D721Med (cell line): ENCODE measurements around the gene PARVA.

Experiments used
- DNase-seq: peaks from one replicate; pipeline ENCODE4 v3.0.0; 2011; ENCODE audit warnings: low spot score; ENCODE audit not compliant: insufficient read length
- FAIRE-seq: peaks from 2 replicates; lab custom pipeline; 2011; peaks lifted over from hg19 to GRCh38; lab: Jason Lieb, UNC
- TF ChIP-seq, protein P1 (sequence below): IDR thresholded peaks from 2 replicates; pipeline ENCODE4 v1.5.1; 2012; ENCODE audit warnings: mild to moderate bottlenecking, control low read depth; ENCODE audit not compliant: insufficient read depth; ENCODE audit errors: missing control alignments

The PARVA gene

DNA sequence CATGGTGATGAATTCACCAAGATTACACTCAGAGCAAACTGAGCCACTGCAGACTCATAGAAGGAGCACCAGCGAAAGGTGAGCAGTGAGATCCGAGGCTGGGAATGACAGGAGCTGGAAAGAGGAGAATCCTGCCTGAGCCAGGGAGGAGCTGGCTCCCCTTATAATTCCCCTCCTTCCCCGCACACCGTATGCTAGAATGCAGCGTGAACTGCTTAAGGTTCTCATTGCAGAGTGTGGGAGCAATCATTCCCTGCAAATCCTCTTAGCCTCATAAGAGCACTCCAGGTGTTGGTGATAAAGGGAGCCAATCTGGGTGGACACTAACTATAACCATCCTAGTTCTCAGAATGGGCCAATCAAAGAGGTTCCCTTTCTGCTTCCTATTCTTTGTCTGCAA is 169.3 kb downstream of the PARVA start:
- FAIRE-seq: no peak
- TF ChIP-seq, protein P1, sequence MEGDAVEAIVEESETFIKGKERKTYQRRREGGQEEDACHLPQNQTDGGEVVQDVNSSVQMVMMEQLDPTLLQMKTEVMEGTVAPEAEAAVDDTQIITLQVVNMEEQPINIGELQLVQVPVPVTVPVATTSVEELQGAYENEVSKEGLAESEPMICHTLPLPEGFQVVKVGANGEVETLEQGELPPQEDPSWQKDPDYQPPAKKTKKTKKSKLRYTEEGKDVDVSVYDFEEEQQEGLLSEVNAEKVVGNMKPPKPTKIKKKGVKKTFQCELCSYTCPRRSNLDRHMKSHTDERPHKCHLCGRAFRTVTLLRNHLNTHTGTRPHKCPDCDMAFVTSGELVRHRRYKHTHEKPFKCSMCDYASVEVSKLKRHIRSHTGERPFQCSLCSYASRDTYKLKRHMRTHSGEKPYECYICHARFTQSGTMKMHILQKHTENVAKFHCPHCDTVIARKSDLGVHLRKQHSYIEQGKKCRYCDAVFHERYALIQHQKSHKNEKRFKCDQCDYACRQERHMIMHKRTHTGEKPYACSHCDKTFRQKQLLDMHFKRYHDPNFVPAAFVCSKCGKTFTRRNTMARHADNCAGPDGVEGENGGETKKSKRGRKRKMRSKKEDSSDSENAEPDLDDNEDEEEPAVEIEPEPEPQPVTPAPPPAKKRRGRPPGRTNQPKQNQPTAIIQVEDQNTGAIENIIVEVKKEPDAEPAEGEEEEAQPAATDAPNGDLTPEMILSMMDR: no peak
- peak; percentile 72 for DNase-seq

DNA sequence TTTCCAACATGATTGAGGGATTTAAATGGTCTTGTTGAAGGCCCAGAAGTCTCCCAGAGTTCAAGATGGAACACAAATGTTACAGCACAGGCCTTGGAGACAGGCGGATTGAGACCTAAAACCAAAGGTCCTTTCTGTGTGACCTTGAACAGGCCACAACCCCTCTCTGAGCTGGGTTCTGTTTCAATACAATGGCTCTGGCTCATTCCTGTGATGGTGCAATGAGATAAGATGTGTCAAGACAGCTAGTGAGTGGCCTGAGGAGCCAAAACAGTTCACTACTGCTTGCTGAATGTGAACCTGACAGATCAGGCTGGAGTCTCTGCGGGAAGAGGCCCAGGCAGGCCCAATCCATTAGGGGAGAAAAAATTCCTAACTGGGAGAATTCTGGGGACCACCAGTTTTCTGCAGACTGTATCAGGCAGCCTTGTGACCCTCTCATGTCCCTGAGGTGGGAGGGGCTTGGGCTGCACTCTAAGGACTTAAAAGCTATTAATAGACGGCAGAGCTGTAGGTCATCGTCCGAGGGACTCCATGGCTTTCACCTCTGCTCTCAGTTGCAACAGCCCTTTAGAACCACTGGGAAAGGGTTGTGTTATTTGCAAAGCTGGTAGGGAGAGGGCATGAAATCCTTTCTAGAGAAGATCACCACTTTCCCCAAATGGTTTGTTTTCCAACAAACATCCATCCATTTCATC is 170.7 kb downstream of the PARVA start:
- FAIRE-seq (no peak), DNase-seq (no peak)
- TF ChIP-seq, protein P1: no peak

DNA sequence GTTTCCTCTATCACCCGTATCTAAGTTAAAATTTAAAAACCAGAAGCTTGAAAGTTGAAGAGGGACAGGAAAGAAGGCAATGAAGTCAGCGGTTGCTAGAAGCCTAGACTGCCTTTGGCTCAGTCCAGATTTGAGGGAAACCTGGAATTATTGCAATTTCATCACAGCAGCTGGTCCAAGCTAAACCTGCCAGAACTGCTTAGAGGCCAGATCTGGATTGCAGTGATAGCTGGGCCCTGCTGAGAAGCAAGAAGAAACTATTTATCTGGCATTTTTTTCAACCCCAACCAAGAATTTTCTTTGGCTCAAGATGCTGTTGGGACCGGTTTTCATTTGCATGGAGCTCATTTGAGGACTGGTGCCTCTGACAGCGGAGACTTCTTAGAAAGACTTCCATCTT is 175.3 kb downstream of the PARVA start:
- FAIRE-seq: no peak
- TF ChIP-seq, protein P1: no peak
- DNase-seq: no peak

DNA sequence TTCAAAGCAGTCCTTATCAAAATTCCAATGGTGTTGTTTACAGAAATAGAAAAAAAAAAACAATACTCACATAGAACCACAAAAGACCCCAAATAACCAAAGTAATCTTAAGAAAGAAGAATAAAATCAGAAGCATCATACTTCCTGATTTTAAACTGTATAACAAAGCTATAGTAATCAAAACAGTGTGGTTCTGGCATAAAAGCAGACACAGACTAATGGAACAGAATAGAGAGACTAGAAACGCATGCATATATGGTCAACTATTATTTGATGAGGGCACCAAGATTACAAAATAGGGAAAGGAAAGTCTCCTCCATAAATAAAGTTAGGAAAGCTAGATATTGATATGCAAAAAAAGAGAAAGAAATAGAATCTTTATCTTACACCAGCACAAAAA is 176.8 kb downstream of the PARVA start:
- FAIRE-seq: no peak
- TF ChIP-seq, protein P1: no peak
- DNase-seq: no peak

DNA sequence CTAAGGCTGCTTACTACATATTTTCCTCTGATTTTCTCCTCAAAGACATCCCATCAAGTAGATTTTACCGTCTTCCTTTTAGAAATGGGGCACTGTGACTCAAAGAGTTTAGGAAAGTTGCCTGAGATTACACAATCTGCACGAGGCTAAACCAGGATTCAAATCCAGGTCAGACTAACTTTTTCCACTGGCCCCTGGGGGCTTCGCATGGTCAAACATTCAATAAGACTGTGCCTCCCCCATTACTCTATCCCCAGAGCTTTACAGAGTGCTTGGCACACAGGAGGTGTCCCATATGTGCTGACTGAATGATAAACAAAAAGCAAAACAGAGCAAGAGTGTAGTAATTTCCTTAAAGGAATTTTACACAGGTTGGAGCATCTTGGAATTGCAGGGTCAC is 178.8 kb downstream of the PARVA start:
- DNase-seq (no peak), FAIRE-seq (no peak)
- TF ChIP-seq, protein P1: no peak

DNA sequence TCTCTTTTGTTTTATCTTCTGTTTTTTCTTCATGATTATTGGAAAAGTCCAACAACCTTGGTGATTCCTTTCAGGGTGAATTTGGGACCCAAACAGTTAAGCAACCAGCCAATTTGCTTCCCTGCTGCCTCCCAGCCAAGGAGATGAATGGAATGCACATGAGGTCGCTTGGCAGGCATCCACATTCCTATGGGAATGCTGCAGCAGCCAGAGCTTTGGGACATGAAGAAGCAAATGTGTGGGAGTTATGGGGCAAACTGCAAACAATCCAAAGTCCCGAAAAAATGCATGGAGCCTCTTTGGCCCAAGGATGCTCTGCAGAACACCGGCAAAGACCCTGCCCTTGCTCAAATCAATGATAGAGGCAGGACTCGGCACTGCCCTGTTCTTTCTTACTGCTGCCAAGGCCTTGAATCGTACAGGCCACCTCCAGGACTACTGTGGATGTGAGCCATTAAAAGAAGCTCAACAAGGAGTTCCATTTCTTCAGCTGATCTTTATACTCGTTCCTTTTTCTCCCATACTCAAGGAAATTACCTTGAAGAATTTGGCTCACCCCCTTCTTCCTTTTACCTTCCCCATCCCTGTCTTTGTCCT is 179.5 kb downstream of the PARVA start:
- no peak for DNase-seq
- no peak for FAIRE-seq
- TF ChIP-seq, protein P1: no peak

DNA sequence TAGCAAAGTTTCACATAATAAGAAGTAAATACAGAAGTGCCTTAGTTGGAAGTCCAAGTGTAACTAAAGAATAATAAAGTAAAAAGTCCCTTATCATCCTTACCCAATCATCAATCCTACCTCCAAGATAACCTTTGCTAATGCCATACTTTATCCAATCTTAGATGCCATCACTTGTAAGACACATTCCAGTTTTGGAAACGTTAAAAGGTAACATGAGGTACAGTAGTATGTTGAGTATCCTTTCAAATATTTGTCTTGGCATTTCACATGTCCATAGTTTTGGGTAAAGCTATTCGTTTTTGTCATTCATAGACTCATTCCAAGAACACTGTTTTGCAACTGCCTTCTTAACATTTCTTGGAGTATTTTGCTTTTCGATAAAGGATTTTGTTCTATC is 181.6 kb downstream of the PARVA start:
- FAIRE-seq: no peak
- no peak for DNase-seq
- TF ChIP-seq, protein P1: no peak
